Panc1 (cell line): Measurements from ENCODE around the gene TIMM22. TPM values are rescaled to one million over a fixed set of nuclear protein-coding genes. Genes with fewer than 3 reads are reported as not detected.

Source experiments
- ATAC-seq: fragments of 200-7000 bp; cut with Tn5 transposase; 2 replicates; pipeline ENCODE4 v1.9.1; 2020; ENCODE audit warnings: mild to moderate bottlenecking, moderate library complexity
- BruUV-seq: library from RNA; stranded (reverse); fragments of 400-500 nt; replicated peaks from 2 replicates; lab custom pipeline; 2021; lab: Mats Ljungman, UMichigan
- CTCF ChIA-PET: fragments of 300-600 bp; sonication (Branson Sonifier 250); formaldehyde crosslinking; loops from one replicate; lab custom pipeline; 2022; ENCODE audit warnings: antibody characterized with exemption; lab: Charles Lee
- POLR2A ChIA-PET: fragments of 300-600 bp; sonication (Branson Sonifier 250); formaldehyde crosslinking; loops from one replicate; lab custom pipeline; 2022; ENCODE audit warnings: antibody characterized with exemption; lab: Charles Lee
- DNase-seq: peaks from one replicate; pipeline ENCODE4 v3.0.0-alpha.2; 2010; ENCODE audit warnings: low read depth, low spot score
- H3K27ac ChIP-seq: 2 replicates; pipeline ENCODE4 v1.5.1; 2011; ENCODE audit warnings: mild to moderate bottlenecking, low read length, inconsistent platforms
- H3K27me3 ChIP-seq: fragments of 200-500 bp; sonication (Bioruptor generic); 2 replicates; pipeline ENCODE4 v1.6.0; 2014; ENCODE audit warnings: low read length, inconsistent platforms; ENCODE audit not compliant: control insufficient read depth, insufficient read depth
- H3K36me3 ChIP-seq: fragments of 200-500 bp; sonication (Bioruptor generic); 2 replicates; pipeline ENCODE4 v1.5.1; 2014; ENCODE audit warnings: inconsistent platforms, mild to moderate bottlenecking, low read length, moderate library complexity; ENCODE audit not compliant: control insufficient read depth, insufficient read depth
- H3K4me1 ChIP-seq: 2 replicates; pipeline ENCODE4 v1.5.1; 2011; ENCODE audit warnings: inconsistent platforms, mild to moderate bottlenecking, low read length, moderate library complexity; ENCODE audit not compliant: control insufficient read depth, insufficient read depth
- H3K4me3 ChIP-seq, 2 experiments: 2 replicates each; pipeline ENCODE4 v1.5.1; 2011 to 2012; ENCODE audit warnings: low read depth in 2 of 2, low read length in 2 of 2, mild to moderate bottlenecking in 2 of 2, inconsistent platforms in 1 of 2, moderate library complexity in 1 of 2
- H3K9me3 ChIP-seq: fragments of 200-500 bp; sonication (Bioruptor generic); 2 replicates; pipeline ENCODE4 v1.5.1; 2014; ENCODE audit warnings: low read depth, mild to moderate bottlenecking, inconsistent platforms, low read length, moderate library complexity; ENCODE audit not compliant: control insufficient read depth, insufficient read depth
- POLR2AphosphoS5 ChIP-seq: IDR thresholded peaks from 2 replicates; pipeline ENCODE4 v1.6.1; 2012; ENCODE audit warnings: mild to moderate bottlenecking, low read depth, low read length, moderate library complexity
- REST ChIP-seq, 2 experiments: IDR thresholded peaks; 2 replicates each; pipeline ENCODE4 v1.6.1; 2011 to 2012; ENCODE audit warnings: low read depth in 2 of 2, control low read depth in 1 of 2, low read length in 1 of 2, mild to moderate bottlenecking in 1 of 2, moderate library complexity in 1 of 2; ENCODE audit not compliant: insufficient read depth in 1 of 2
- SIN3A ChIP-seq: IDR thresholded peaks from 2 replicates; pipeline ENCODE4 v1.6.1; 2012; ENCODE audit warnings: low read depth, mild to moderate bottlenecking, low read length, moderate library complexity, borderline replicate concordance; ENCODE audit not compliant: insufficient read depth
- TCF7L2 ChIP-seq: IDR thresholded peaks from 2 replicates; pipeline ENCODE4 v1.6.1; 2011; ENCODE audit warnings: mild to moderate bottlenecking, low read depth, low read length, inconsistent platforms
- in situ Hi-C: cut with HindIII; loops from 2 replicates; pipeline ENCODE4 v1.10.0; 2016; ENCODE audit warnings: low sequenced_read_pairs, low pct_unique_long_range_greater_than_20kb
- intact Hi-C: fragments of 100-400 bp; cut with micrococcal nuclease; formaldehyde crosslinking; loops from one replicate; pipeline ENCODE4 v1.10.0; 2022; ENCODE audit not compliant: unreplicated experiment
- total RNA-seq: library from RNA; stranded (reverse); gene quantifications from one replicate; pipeline ENCODE4 v1.2.1, GENCODE V29; 2021; ENCODE audit not compliant: unreplicated experiment
- TF ChIP-seq, protein P1 (sequence below): fragments of 450-650 bp; IDR thresholded peaks from 2 replicates; pipeline ENCODE4 v1.5.1; 2017; ENCODE audit warnings: mild to moderate bottlenecking

TIMM22 gene
- total RNA-seq, 1 experiment from 2014 or later: 10.2 TPM

DNA sequence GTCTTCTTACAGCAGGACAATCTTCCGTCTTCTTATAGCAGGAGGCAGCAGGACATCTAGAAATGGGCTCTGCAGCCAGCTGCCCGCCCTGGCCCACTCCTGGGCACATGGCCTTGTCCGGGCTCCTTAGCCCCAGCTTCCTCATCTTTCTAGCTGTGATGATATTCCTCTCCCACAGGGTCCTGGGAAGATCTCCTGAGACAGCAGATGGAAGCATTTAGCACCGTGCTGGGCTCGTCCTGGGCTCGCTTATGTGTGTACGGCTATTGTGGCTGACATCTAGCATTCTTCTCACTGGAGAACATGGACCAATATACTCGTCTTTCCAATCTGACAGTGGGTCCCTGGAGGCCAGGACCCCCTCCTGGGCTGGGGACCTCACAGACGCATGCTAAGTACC lies 48.5 kb downstream of the TIMM22 start:
- H3K36me3 ChIP-seq: peaks cover 3% of the 10 kb centered on the region; the same call in 1 of the 2 replicates
- ChIA-PET POLR2A (no interaction called here), CTCF (no interaction called here)
- no peaks in the 10 kb centered on the region for H3K27me3 ChIP-seq
- TF ChIP-seq REST (IDR thresholded peaks at IDR 0.05; ENCODE audit: insufficient read depth in 1 of 2, low read depth in 2 of 2, low read length in 1 of 2) (no peak), POLR2AphosphoS5 (no peak), SIN3A (no peak), TCF7L2 (no peak)
- TF ChIP-seq, protein P1, sequence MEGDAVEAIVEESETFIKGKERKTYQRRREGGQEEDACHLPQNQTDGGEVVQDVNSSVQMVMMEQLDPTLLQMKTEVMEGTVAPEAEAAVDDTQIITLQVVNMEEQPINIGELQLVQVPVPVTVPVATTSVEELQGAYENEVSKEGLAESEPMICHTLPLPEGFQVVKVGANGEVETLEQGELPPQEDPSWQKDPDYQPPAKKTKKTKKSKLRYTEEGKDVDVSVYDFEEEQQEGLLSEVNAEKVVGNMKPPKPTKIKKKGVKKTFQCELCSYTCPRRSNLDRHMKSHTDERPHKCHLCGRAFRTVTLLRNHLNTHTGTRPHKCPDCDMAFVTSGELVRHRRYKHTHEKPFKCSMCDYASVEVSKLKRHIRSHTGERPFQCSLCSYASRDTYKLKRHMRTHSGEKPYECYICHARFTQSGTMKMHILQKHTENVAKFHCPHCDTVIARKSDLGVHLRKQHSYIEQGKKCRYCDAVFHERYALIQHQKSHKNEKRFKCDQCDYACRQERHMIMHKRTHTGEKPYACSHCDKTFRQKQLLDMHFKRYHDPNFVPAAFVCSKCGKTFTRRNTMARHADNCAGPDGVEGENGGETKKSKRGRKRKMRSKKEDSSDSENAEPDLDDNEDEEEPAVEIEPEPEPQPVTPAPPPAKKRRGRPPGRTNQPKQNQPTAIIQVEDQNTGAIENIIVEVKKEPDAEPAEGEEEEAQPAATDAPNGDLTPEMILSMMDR: no peak
- no peak overlapping the region for H3K4me3 ChIP-seq
- H3K4me1 ChIP-seq: no peaks in the 10 kb centered on the region
- no peaks in the 10 kb centered on the region for H3K9me3 ChIP-seq
- no TSS peak for BruUV-seq
- intact Hi-C loops (no loop called here), in situ Hi-C loops (no loop called here)
- DNase-seq (no peak), ATAC-seq (no peak)
- no peak overlapping the region for H3K27ac ChIP-seq

GRCh38 chr17:1047177-1047878 lies 50.4 kb downstream of the TIMM22 start:
- intact Hi-C loops: no loop called here
- in situ Hi-C loops: no loop called here
- H3K27me3 ChIP-seq: no peaks in the 10 kb centered on the region
- H3K9me3 ChIP-seq: no peaks in the 10 kb centered on the region
- CTCF ChIA-PET: no interaction called here
- no TSS peak for BruUV-seq
- H3K4me3 ChIP-seq: no peak overlapping the region
- TF ChIP-seq POLR2AphosphoS5 (no peak), TCF7L2 (no peak), SIN3A (no peak), REST (IDR thresholded peaks at IDR 0.05; ENCODE audit: insufficient read depth in 1 of 2, low read depth in 2 of 2, low read length in 1 of 2) (no peak)
- TF ChIP-seq, protein P1: no peak
- H3K36me3 ChIP-seq: peaks cover 3% of the 10 kb centered on the region; the same call in 1 of the 2 replicates
- POLR2A ChIA-PET: no interaction called here
- no peak overlapping the region for H3K27ac ChIP-seq
- DNase-seq (no peak), ATAC-seq (no peak; the same call in 1 of the 2 replicates)
- H3K4me1 ChIP-seq: no peaks in the 10 kb centered on the region
